GM23338 (cell line): Measurements from ENCODE around the gene CFAP74. TPM values are rescaled to one million over a fixed set of nuclear protein-coding genes. Genes with fewer than 3 reads are reported as not detected.

Source experiments
- CREB1 ChIP-seq: fragments of 250-450 bp; sonication (Bioruptor Pico); IDR thresholded peaks from 2 replicates; pipeline ENCODE4 v1.5.0; 2020; ENCODE audit warnings: low read depth, mild to moderate bottlenecking, moderate library complexity
- ETS1 ChIP-seq: IDR thresholded peaks from 2 replicates; pipeline ENCODE4 v1.6.1; 2016; ENCODE audit warnings: antibody characterized with exemption
- EZH2 ChIP-seq: fragments of 200-600 bp; sonication (generic); IDR thresholded peaks from one replicate; pipeline ENCODE4 v1.8.0; 2017; ENCODE audit warnings: antibody characterized with exemption, mild to moderate bottlenecking, low read depth; ENCODE audit not compliant: unreplicated experiment
- EZH2phosphoT487 ChIP-seq: fragments of 200-600 bp; sonication (generic); IDR thresholded peaks from one replicate; pipeline ENCODE4 v1.8.1; 2018; ENCODE audit warnings: antibody characterized with exemption; ENCODE audit not compliant: unreplicated experiment
- JUNB ChIP-seq: IDR thresholded peaks from one replicate; pipeline ENCODE4 v1.6.1; 2016; ENCODE audit warnings: antibody characterized with exemption; ENCODE audit not compliant: unreplicated experiment
- NANOG ChIP-seq: IDR thresholded peaks from 2 replicates; pipeline ENCODE4 v1.6.1; 2016; ENCODE audit warnings: antibody characterized with exemption, borderline replicate concordance
- POLR2AphosphoS5 ChIP-seq: IDR thresholded peaks from 2 replicates; pipeline ENCODE4 v1.6.1; 2016; ENCODE audit warnings: antibody characterized with exemption, low read depth
- STAT1 ChIP-seq: IDR thresholded peaks from one replicate; pipeline ENCODE4 v1.6.1; 2016; ENCODE audit warnings: antibody characterized with exemption; ENCODE audit not compliant: unreplicated experiment
- ZNF114 ChIP-seq: fragments of 250-450 bp; sonication (Bioruptor Pico); IDR thresholded peaks from 2 replicates; pipeline ENCODE4 v1.5.0; 2020; ENCODE audit warnings: mild to moderate bottlenecking, moderate library complexity
- ZNF331 ChIP-seq: fragments of 250-450 bp; sonication (Bioruptor Pico); IDR thresholded peaks from 2 replicates; pipeline ENCODE4 v1.5.0; 2020; ENCODE audit warnings: low read depth, mild to moderate bottlenecking, moderate library complexity
- ZNF462 ChIP-seq: fragments of 250-450 bp; sonication (Bioruptor Pico); IDR thresholded peaks from 2 replicates; pipeline ENCODE4 v1.5.0; 2020; ENCODE audit warnings: mild to moderate bottlenecking, moderate library complexity
- polyA plus RNA-seq: library from polyadenylated mRNA; unstranded; fragments of >200 nt; fragmentation: Nextera tagmentation; extraction: Ambion mirVana; gene quantifications from 2 replicates; pipeline ENCODE4 v1.2.1, GENCODE V29; 2016
- total RNA-seq: library from RNA; depleted of rRNA; stranded (reverse); fragments of >200 nt; shearing (Covaris generic); gene quantifications from 2 replicates; pipeline ENCODE4 v1.2.3, GENCODE V29; 2014

Gene CFAP74
- total and polyA plus RNA-seq, 2 experiments from 2014 or later: 0.21 TPM; not detected in 1

GRCh38 chr1:1889847-1890505, 113.6 kb downstream of the CFAP74 start (continued):
- TF ChIP-seq ZNF462 (no peak), NANOG (no peak), EZH2phosphoT487 (no peak), POLR2AphosphoS5 (no peak), STAT1 (no peak), JUNB (no peak), ZNF331 (CRISPR knock-in tag) (no peak), EZH2 (no peak), ZNF114 (CRISPR knock-in tag) (no peak), CREB1 (CRISPR knock-in tag) (no peak), ETS1 (no peak)
